ENCODE measurements around the gene MESP2.

The MESP2 gene

DNA sequence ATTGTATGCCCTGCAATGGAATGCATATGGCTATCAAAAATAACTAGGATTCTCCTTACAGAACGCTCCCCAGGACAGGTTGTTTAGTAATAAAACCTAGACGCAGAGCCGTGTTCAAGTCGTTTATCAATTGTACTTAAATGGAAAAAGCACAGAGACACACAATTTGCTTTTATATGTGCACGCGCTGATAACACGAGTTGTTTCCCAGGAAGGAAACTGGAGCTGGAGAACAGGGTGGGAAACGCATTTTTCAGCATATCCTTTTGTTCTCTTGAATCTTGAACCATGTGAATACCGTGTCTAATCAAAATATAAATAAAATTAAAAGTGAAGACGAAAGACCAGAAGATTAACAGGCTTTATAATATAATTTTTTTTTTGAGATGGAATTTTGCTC is 42.2 kb downstream of the MESP2 start:
- no peak for DNase-seq (ENCODE audit: low read depth)

DNA sequence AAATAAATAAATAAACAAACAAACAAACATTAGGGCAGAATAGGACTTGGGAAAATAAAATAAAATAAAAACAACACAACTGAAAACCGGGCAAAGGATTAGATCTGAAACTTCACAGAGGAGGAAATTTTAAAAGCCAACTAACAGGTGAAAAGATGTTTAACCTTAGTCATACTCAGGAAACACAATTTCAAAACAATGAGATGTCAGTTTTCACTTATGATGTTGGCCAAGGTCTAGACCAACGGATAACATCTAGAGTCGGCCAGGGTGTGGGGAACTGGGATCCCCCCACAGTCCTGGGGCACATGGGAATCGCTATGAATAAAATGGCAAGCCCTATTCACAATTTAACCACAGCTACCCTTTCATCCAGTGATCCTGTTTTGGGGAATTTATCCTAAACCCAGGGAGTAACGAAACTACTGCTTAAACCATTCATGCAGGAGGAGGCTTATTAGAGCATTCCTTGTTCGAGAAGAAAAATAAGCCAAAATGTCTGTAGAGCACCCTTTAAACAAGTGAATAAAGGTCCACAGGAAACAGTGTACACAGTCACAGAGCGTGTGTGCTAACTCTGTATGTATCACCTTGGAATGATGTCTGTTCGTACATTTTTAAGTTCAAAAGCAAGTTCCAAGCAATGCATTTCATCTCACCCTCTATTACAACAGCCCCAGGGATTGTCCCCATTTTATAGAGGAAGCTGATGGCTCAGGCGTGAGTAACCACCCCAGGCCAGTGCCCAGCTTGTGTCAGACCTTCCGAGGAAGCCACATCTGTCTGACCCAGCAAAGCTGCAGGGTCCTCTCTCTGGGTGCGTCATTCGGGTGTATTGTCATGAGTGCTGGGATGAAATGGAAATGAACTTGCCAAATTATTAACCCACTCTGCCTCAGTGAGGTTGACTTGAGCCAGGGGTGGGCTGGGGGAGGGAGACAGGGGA is 44.8 kb downstream of the MESP2 start:
- no peak for DNase-seq (ENCODE audit: low read depth)

DNA sequence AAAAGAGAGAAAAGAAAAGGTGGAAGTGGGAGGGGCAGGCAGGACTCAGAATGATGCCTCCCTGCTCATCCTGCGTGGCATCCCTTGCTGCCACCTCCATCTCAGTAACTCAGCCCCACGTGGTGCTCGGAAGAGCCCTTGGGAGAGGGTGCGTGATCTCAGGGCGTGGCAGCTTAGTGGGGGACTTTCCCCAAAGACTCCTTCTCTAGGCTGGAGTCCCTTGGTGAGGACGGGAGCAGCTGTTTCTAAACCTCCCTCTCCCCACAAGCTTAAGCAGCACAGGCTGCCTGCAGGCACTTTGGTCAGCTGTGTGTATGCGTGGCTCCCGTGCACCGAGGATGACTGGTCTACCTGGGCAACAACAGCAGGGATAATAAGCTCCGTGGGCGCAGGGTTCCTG is 45.9 kb downstream of the MESP2 start:
- no peak for DNase-seq (ENCODE audit: low read depth)

DNA sequence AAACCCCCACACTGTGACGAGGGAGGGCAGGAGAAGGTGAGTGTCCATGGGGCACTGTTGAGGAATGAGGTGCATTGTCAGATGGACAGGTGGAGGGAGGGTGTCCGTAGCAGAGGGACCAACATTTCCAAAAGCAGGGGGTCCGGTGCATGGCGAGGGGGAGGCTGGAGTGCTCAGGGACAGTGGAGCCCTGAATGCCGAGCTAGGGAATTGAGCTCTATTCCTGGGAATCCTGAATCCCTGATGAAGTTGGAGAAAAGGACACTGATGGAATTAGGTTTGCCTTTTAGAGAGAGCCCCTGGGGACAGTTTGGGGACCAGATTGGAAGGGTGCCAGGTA is 46.4 kb downstream of the MESP2 start:
- DNase-seq (ENCODE audit: low read depth): no peak

DNA sequence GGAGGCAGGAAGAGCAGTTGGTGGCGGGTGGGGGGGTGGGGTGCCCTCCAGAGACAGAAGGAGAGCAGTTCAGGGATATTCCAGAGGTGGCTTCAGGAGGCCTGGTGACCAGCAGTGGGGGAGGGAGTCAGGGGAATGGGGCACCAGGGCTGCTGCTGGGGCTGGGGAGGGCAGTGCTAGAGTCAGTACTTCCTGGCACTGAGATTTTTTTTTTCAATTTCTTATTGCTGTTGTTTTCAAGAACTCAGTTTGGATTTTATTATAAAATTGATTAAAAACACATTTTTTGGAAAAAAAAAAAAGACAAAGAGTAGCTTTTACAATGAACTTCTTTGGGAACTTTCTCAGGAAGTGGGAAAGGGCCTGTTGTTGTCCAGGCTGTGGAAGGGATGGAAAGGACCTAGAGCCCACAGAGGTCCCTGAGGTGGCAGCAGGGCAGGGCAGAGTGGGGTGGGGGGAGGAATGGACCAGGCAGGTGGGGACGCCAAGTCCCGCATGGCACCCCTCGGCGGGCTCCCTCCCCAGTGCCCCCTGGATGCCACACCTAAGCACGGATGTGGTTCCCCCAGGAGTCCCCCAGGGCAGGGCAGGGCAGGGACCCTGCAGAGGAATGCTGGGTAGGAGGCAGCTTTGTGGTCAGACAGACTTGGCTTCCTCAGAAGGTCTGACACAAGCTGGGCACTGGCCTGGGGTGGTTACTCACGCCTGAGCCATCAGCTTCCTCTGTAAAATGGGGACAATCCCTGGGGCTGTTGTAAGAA is 47.0 kb downstream of the MESP2 start:
- DNase-seq (ENCODE audit: low read depth): no peak

DNA sequence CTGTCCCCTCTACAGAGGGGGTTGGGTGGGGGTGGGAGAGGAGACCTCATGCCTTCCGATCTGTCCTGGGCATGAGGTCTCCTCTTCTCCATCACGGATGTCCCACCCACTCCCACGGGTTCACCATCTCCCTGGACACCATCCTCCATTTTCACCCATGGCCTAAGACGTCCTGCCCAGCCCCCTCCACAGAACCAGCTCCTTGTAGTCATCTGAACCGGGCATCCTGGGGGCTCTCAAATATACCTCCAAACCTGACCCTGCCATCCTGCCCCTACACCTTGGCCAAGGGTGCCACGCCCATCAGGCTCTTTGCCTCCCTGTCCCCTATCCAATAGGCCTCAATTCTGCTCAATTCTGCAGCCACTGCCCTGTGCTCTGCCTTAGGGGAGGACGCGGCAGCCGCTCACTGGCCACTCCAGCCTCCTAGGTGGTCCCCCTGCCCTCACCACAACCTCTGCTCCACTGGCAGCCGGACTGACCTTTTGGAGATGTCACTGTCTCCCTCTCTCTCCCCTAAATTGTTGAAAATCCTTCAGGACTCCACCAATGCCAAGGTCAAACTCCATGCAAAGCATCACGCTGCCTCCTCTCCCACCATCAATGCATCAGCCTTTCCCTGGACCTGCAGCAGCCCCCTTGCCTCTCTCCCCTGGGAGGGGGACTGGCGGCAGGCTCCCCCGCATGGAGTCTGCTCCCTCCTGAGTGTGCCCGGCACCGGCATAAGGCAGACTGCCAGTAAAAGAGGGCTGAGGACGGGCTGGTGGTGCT is 47.9 kb downstream of the MESP2 start:
- no peak for DNase-seq (ENCODE audit: low read depth)

DNA sequence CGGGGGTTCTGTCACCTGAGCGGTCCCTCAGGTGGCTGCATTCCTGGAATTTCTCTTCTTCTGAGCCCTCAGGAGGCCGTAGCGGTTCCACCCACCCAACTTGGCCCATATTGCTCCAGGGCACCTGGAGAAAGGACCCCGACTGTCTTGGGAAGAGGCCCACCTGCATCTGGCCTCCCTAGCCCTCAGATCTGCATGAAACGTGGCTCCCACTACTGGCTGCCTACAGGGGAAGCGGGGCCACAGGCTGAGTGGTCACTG is 48.4 kb downstream of the MESP2 start:
- no peak for DNase-seq (ENCODE audit: low read depth)

DNA sequence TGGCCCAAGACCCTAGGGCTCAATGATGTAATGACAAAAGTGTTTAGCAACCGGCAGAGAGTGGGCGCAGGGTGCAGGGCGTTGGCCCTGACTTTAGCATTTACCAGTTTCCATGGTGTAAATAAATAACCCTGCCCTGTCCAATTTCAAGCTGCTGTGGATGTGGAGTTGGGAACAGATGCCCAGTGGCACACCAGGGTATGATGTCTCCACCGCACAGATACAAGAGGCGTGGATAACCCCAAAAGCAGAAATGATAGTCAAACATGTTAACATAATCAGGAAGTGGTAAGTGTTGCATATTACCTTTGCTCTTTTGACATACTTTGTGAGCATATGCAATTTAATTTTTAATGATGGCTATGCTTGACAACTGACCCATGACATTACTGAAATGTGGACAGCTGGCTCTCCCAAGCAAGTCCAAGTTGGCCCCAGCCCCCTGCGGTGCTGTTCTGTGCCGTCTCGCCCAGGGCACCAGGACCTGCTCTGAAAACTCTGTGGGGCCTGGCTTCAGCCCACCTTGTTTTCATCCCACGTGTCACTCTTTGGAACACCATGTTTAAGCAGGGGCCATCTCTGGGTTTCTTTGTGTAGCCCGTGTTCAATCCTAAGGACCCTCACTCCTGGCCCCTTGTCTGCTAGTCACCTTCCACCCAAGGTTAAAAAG is 49.3 kb downstream of the MESP2 start:
- no peak for DNase-seq (ENCODE audit: low read depth)

GRCh38 chr15:89826671-89827655 is 50.8 kb downstream of the MESP2 start:
- DNase-seq (ENCODE audit: low read depth): no peak

DNA sequence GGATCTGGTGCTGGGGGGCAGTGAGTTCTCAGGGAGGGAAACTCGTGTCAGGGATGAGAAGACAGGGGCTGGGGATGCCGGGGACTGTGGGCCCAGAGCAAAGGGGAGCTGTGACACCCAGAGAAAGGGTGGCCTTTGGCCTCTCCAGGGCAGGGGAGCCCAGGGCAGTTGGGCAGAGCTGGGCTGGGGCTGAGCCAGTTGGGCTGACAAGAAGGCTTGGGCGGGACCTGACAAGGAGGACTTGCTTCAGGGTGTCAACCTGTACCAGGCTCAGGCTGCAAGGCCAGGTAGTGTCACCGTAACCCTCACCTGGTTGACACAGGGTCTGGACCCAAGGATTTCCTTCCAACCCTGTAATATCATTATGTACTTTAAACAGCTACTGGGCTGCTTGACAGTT is 51.7 kb downstream of the MESP2 start:
- no peak for DNase-seq (ENCODE audit: low read depth)

Data from activated T-cell treated with anti-CD3 and anti-CD28 coated beads for 1 hour (primary cell).